HCT116 (cell line): ENCODE results near the gene VANGL2. TPM values are rescaled to one million over a fixed set of nuclear protein-coding genes. Genes with fewer than 3 reads are reported as not detected.

Source experiments
- ATAC-seq: fragments of 200-7000 bp; cut with Tn5 transposase; 2 replicates; pipeline ENCODE4 v1.9.1; 2020; ENCODE audit warnings: mild to moderate bottlenecking, moderate library complexity
- BruUV-seq: library from RNA; stranded (reverse); fragments of 400-500 nt; replicated peaks from 2 replicates; lab custom pipeline; 2021; lab: Mats Ljungman, UMichigan
- CTCF ChIA-PET: fragments of 300-600 bp; sonication (Branson Sonifier 250); formaldehyde crosslinking; loops from one replicate; lab custom pipeline; 2021; ENCODE audit warnings: antibody characterized with exemption; lab: Charles Lee
- POLR2A ChIA-PET: fragments of 300-600, 350-600 bp; sonication (Branson Sonifier 250); formaldehyde crosslinking; loops from one replicate; lab custom pipeline; 2021; ENCODE audit warnings: antibody characterized with exemption; lab: Charles Lee
- RAD21 ChIA-PET, 2 experiments: fragments of 300-600 bp; sonication (Branson Sonifier 250); formaldehyde crosslinking; loops; one replicate each; lab custom pipeline; 2023; ENCODE audit warnings: low total read pairs in 2 of 2; ENCODE audit not compliant: uncharacterized antibody in 2 of 2, unreplicated experiment in 2 of 2, low non-redundant PET in 1 of 2; lab: Charles Lee
- DNase-seq: peaks from one replicate; pipeline ENCODE4 v3.0.0-alpha.2; 2010; ENCODE audit warnings: low read depth, low spot score
- H2AFZ ChIP-seq: fragments of 200-600 bp; shearing (Covaris generic), sonication (generic); 2 replicates; pipeline ENCODE4 v1.6.1; 2017; ENCODE audit warnings: low read depth, mixed run types, mixed read lengths, antibody characterized with exemption, low read length; ENCODE audit not compliant: poor library complexity, severe bottlenecking
- H3K27ac ChIP-seq: 2 replicates; pipeline ENCODE4 v1.5.1; 2012; ENCODE audit warnings: low read depth, low read length
- H3K27me3 ChIP-seq: fragments of 200-600 bp; sonication (generic); 2 replicates; pipeline ENCODE4 v1.6.1; 2016; ENCODE audit warnings: mixed run types, low read length, mixed read lengths; ENCODE audit not compliant: insufficient read depth
- H3K36me3 ChIP-seq, 2 experiments: fragments of 200-500 bp in 1 of 2; fragments of 200-600 bp in 1 of 2; sonication (Bioruptor generic) in 1 of 2; sonication (generic) in 1 of 2; 2 replicates each; pipeline versions ENCODE4 v1.5.1 to v1.6.1; 2014 to 2016; ENCODE audit warnings: low read length in 2 of 2, inconsistent platforms in 1 of 2, mixed read lengths in 1 of 2, mixed run types in 1 of 2; ENCODE audit not compliant: insufficient read depth in 2 of 2, control insufficient read depth in 1 of 2
- H3K4me1 ChIP-seq, 2 experiments: fragments of 200-600 bp in 1 of 2; sonication (generic) in 1 of 2; 2 replicates each; pipeline versions ENCODE4 v1.5.1 to v1.6.1; 2012 to 2017; ENCODE audit warnings: low read length in 2 of 2, inconsistent platforms in 1 of 2, mild to moderate bottlenecking in 1 of 2, mixed read lengths in 1 of 2, mixed run types in 1 of 2, moderate library complexity in 1 of 2; ENCODE audit not compliant: insufficient read depth in 2 of 2, control insufficient read depth in 1 of 2
- H3K4me2 ChIP-seq: fragments of 200-600 bp; sonication (generic); 2 replicates; pipeline ENCODE4 v1.6.1; 2017; ENCODE audit warnings: mixed run types, low read length, mixed read lengths
- H3K4me3 ChIP-seq, 2 experiments: fragments of 200-600 bp in 1 of 2; sonication (generic) in 1 of 2; replicated peaks in 1 of 2; 2 replicates each; pipeline ENCODE4 v1.5.1; 2011 to 2016; ENCODE audit warnings: low read length in 2 of 2, control low read depth in 1 of 2, low read depth in 1 of 2, mild to moderate bottlenecking in 1 of 2, mixed read lengths in 1 of 2, mixed run types in 1 of 2
- H3K79me2 ChIP-seq: fragments of 200-600 bp; sonication (generic); 2 replicates; pipeline ENCODE4 v1.6.1; 2017; ENCODE audit warnings: mild to moderate bottlenecking, mixed run types, low read length, moderate library complexity, mixed read lengths; ENCODE audit not compliant: insufficient read depth
- H3K9ac ChIP-seq: fragments of 200-600 bp; sonication (generic); 2 replicates; pipeline ENCODE4 v1.6.1; 2016; ENCODE audit warnings: low read length, mixed read lengths
- H3K9me2 ChIP-seq: fragments of 200-600 bp; sonication (generic), shearing (Covaris generic); 2 replicates; pipeline ENCODE4 v1.6.1; 2017; ENCODE audit warnings: mixed run types, mild to moderate bottlenecking, moderate library complexity; ENCODE audit not compliant: insufficient read depth
- H3K9me3 ChIP-seq, 2 experiments: fragments of 200-500 bp in 1 of 2; fragments of 200-600 bp in 1 of 2; sonication (Bioruptor generic) in 1 of 2; sonication (generic) in 1 of 2; 2 replicates each; pipeline ENCODE4 v1.6.1; 2014 to 2017; ENCODE audit warnings: low read length in 2 of 2, mixed read lengths in 2 of 2, inconsistent platforms in 1 of 2, low read depth in 1 of 2, mild to moderate bottlenecking in 1 of 2, mixed run types in 1 of 2, moderate library complexity in 1 of 2; ENCODE audit not compliant: control insufficient read depth in 1 of 2, insufficient read depth in 1 of 2
- H4K20me1 ChIP-seq: fragments of 200-600 bp; sonication (generic), shearing (Covaris generic); 2 replicates; pipeline ENCODE4 v1.6.1; 2017; ENCODE audit warnings: mixed run types, mild to moderate bottlenecking, moderate library complexity; ENCODE audit not compliant: insufficient read depth
- ATF3 ChIP-seq: IDR thresholded peaks from 2 replicates; pipeline ENCODE4 v1.6.1; 2012
- CBX3 ChIP-seq: IDR thresholded peaks from 2 replicates; pipeline ENCODE4 v1.6.1; 2012; ENCODE audit warnings: low read depth
- CEBPB ChIP-seq: IDR thresholded peaks from 2 replicates; pipeline ENCODE4 v1.6.1; 2012; ENCODE audit warnings: low read depth
- CTCF ChIP-seq, 3 experiments: fragments of 200-600 bp in 1 of 3; sonication (generic) in 1 of 3; IDR thresholded peaks in 2 of 3; conservative IDR thresholded peaks in 1 of 3; 2 replicates each; pipeline ENCODE4 v1.5.1; 2012 to 2017; ENCODE audit warnings: low read depth in 2 of 3, low read length in 2 of 3, antibody characterized with exemption in 1 of 3, borderline replicate concordance in 1 of 3, control low read depth in 1 of 3, mild to moderate bottlenecking in 1 of 3, mixed read lengths in 1 of 3, mixed run types in 1 of 3, moderate library complexity in 1 of 3; ENCODE audit not compliant: insufficient read depth in 1 of 3
- EGR1 ChIP-seq: IDR thresholded peaks from 2 replicates; pipeline ENCODE4 v1.6.1; 2012; ENCODE audit warnings: low read depth
- ELF1 ChIP-seq: IDR thresholded peaks from 2 replicates; pipeline ENCODE4 v1.6.1; 2012; ENCODE audit warnings: low read depth, borderline replicate concordance
- EZH2phosphoT487 ChIP-seq: fragments of 200-600 bp; IDR thresholded peaks from 2 replicates; pipeline ENCODE4 v1.6.1; 2018; ENCODE audit warnings: antibody characterized with exemption, borderline replicate concordance
- FOSL1 ChIP-seq: IDR thresholded peaks from 2 replicates; pipeline ENCODE4 v1.6.1; 2012; ENCODE audit warnings: low read depth
- MAX ChIP-seq: IDR thresholded peaks from 2 replicates; pipeline ENCODE4 v1.6.1; 2012
- POLR2A ChIP-seq: IDR thresholded peaks from 2 replicates; pipeline ENCODE4 v1.7.0; 2011; ENCODE audit warnings: borderline replicate concordance; ENCODE audit not compliant: insufficient read depth, insufficient read length; ENCODE audit errors: extremely low read depth
- POLR2AphosphoS5 ChIP-seq: IDR thresholded peaks from 2 replicates; pipeline ENCODE4 v1.6.1; 2011; ENCODE audit warnings: mild to moderate bottlenecking, low read depth, low read length, moderate library complexity
- RAD21 ChIP-seq: IDR thresholded peaks from 2 replicates; pipeline ENCODE4 v1.6.1; 2012; ENCODE audit warnings: low read depth, mild to moderate bottlenecking
- REST ChIP-seq: IDR thresholded peaks from 2 replicates; pipeline ENCODE4 v1.6.1; 2012; ENCODE audit warnings: low read depth
- SIN3A ChIP-seq: IDR thresholded peaks from 2 replicates; pipeline ENCODE4 v1.6.1; 2012; ENCODE audit warnings: low read depth
- SP1 ChIP-seq: IDR thresholded peaks from 2 replicates; pipeline ENCODE4 v1.6.1; 2012; ENCODE audit warnings: low read depth
- SRF ChIP-seq: IDR thresholded peaks from 2 replicates; pipeline ENCODE4 v1.6.1; 2012; ENCODE audit warnings: low read depth
- TCF7L2 ChIP-seq: IDR thresholded peaks from 2 replicates; pipeline ENCODE4 v1.7.0; 2011; ENCODE audit warnings: borderline replicate concordance, inconsistent platforms; ENCODE audit not compliant: insufficient read depth, insufficient read length; ENCODE audit errors: extremely low read depth
- YY1 ChIP-seq: IDR thresholded peaks from 2 replicates; pipeline ENCODE4 v1.6.1; 2011; ENCODE audit warnings: low read length, low read depth, moderate library complexity, mild to moderate bottlenecking; ENCODE audit not compliant: insufficient replicate concordance; ENCODE audit errors: extremely low read depth
- ZBTB33 ChIP-seq: IDR thresholded peaks from 2 replicates; pipeline ENCODE4 v1.6.1; 2011; ENCODE audit warnings: mild to moderate bottlenecking, low read length, moderate library complexity; ENCODE audit not compliant: insufficient replicate concordance; ENCODE audit errors: extremely low read depth
- ZFX ChIP-seq: fragments of 450-650 bp; IDR thresholded peaks from 2 replicates; pipeline ENCODE4 v1.6.1; 2017
- intact Hi-C: fragments of 100-400 bp; cut with micrococcal nuclease; formaldehyde crosslinking; loops from 2 replicates; pipeline ENCODE4 v1.10.0; 2022
- total RNA-seq: library from RNA; stranded (reverse); gene quantifications from one replicate; pipeline ENCODE4 v1.2.1, GENCODE V29; 2021; ENCODE audit not compliant: unreplicated experiment

Gene VANGL2
- total RNA-seq, 1 experiment from 2014 or later: 1.1 TPM

- H3K27me3 ChIP-seq: no peaks in the 10 kb centered on the region
- H3K4me2 ChIP-seq: no peak overlapping the region
- H3K4me1 ChIP-seq: no peaks in the 10 kb centered on the region
- ATAC-seq (no peak), DNase-seq (no peak)
- intact Hi-C loops: no loop called here
- H3K27ac ChIP-seq: no peak overlapping the region
- BruUV-seq: no TSS peak
- H3K4me3 ChIP-seq: no peak overlapping the region
- TF ChIP-seq CBX3: no peak
- TF ChIP-seq FOSL1: no peak
- no peak for TF ChIP-seq ZFX
- no peak for TF ChIP-seq REST
- TF ChIP-seq EZH2phosphoT487: no peak
- TF ChIP-seq EGR1: no peak
- TF ChIP-seq ZBTB33: no peak
- TF ChIP-seq TCF7L2: no peak
- no peak for TF ChIP-seq SRF
- no peak for TF ChIP-seq RAD21
- TF ChIP-seq MAX: no peak
- no peak for TF ChIP-seq ELF1
- no peak for TF ChIP-seq POLR2A
- TF ChIP-seq CTCF (IDR thresholded peaks at IDR 0.05 in 2 of 3, conservative IDR thresholded peaks at IDR 0.05 in 1 of 3; ENCODE audit: borderline replicate concordance in 1 of 3, insufficient read depth in 1 of 3, low read depth in 2 of 3, low read length in 2 of 3): no peak
- no peak for TF ChIP-seq POLR2AphosphoS5
- no peak for TF ChIP-seq CEBPB
- no peak for TF ChIP-seq ATF3
- TF ChIP-seq SIN3A: no peak
- TF ChIP-seq YY1: no peak
- TF ChIP-seq SP1: no peak
- POLR2A ChIA-PET: no interaction called here
- H3K9me3 ChIP-seq: no peaks in the 10 kb centered on the region
- H3K9ac ChIP-seq: no peak overlapping the region
- H3K9me2 ChIP-seq: no peaks in the 10 kb centered on the region
- CTCF ChIA-PET: no interaction called here
- no peaks in the 10 kb centered on the region for H3K36me3 ChIP-seq
- RAD21 ChIA-PET: no interaction called here
- no peak overlapping the region for H2AFZ ChIP-seq
- H4K20me1 ChIP-seq: no peaks in the 10 kb centered on the region
- H3K79me2 ChIP-seq: no peaks in the 10 kb centered on the region
Observed at GRCh38 chr1:160451859-160452232, 51.5 kb downstream of the VANGL2 start.
